BE2C (cell line): ENCODE measurements around the gene C3orf18.

ENCODE experiments used
- DNase-seq: peaks from one replicate; pipeline ENCODE4 v3.0.0-alpha.2; 2020
- H3K27me3 ChIP-seq: fragments of 250-450 bp; sonication (Bioruptor Pico); 2 replicates; pipeline ENCODE4 v1.5.1; 2020; ENCODE audit warnings: mild to moderate bottlenecking
- H3K36me3 ChIP-seq: fragments of 250-450 bp; sonication (Bioruptor Pico); 2 replicates; pipeline ENCODE4 v1.5.1; 2020; ENCODE audit warnings: mild to moderate bottlenecking
- H3K4me1 ChIP-seq: fragments of 250-450 bp; sonication (Bioruptor Pico); 2 replicates; pipeline ENCODE4 v1.5.1; 2020
- H3K4me3 ChIP-seq: 2 replicates; pipeline ENCODE4 v1.5.1; 2011; ENCODE audit warnings: low read depth, low read length
- H3K9me3 ChIP-seq: fragments of 250-450 bp; sonication (Bioruptor Pico); 2 replicates; pipeline ENCODE4 v1.5.1; 2020
- TF ChIP-seq, protein P1 (sequence below): IDR thresholded peaks from 2 replicates; pipeline ENCODE4 v1.5.1; 2012; ENCODE audit warnings: mild to moderate bottlenecking, low read depth, low read length

The C3orf18 gene

GRCh38 chr3:50609071-50609762 is 41.7 kb upstream of the C3orf18 start:
- H3K36me3 ChIP-seq: no peaks in the 10 kb centered on the region
- H3K4me1 ChIP-seq: peaks cover 6% of the 10 kb centered on the region; the same call in 1 of the 2 replicates
- no peaks in the 10 kb centered on the region for H3K27me3 ChIP-seq
- TF ChIP-seq, protein P1, sequence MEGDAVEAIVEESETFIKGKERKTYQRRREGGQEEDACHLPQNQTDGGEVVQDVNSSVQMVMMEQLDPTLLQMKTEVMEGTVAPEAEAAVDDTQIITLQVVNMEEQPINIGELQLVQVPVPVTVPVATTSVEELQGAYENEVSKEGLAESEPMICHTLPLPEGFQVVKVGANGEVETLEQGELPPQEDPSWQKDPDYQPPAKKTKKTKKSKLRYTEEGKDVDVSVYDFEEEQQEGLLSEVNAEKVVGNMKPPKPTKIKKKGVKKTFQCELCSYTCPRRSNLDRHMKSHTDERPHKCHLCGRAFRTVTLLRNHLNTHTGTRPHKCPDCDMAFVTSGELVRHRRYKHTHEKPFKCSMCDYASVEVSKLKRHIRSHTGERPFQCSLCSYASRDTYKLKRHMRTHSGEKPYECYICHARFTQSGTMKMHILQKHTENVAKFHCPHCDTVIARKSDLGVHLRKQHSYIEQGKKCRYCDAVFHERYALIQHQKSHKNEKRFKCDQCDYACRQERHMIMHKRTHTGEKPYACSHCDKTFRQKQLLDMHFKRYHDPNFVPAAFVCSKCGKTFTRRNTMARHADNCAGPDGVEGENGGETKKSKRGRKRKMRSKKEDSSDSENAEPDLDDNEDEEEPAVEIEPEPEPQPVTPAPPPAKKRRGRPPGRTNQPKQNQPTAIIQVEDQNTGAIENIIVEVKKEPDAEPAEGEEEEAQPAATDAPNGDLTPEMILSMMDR: no peak
- no peak overlapping the region for H3K4me3 ChIP-seq
- no peaks in the 10 kb centered on the region for H3K9me3 ChIP-seq
- DNase-seq: no peak

DNA sequence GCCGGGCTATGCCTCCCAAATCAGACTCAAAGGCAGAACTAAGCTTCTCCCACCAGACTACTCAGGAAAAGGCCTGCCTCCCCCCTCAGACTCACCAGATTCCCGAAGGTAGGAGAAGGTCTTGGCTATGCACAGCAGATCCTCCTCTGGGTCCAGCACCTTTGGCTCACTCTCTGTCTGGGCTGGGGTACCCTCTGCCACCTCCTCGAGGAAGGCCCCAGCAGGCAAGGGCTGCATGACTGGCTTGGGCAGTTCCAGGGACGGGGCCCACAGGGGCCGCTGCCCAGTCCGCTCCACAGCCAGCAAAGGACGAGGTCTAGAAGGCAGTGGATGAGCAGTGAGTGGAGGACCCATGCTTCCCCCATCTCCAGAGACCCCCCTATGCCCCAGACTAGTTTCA is 40.7 kb upstream of the C3orf18 start:
- Histone ChIP-seq H3K4me1 (peaks cover 6% of the 10 kb centered on the region; the same call in 1 of the 2 replicates), H3K9me3 (no peaks in the 10 kb centered on the region), H3K4me3 (no peak overlapping the region), H3K27me3 (no peaks in the 10 kb centered on the region), H3K36me3 (no peaks in the 10 kb centered on the region)
- no peak for DNase-seq
- TF ChIP-seq, protein P1: no peak

- Histone ChIP-seq H3K4me3 (no peak overlapping the region), H3K9me3 (no peaks in the 10 kb centered on the region), H3K4me1 (peaks cover 6% of the 10 kb centered on the region; the same call in 1 of the 2 replicates), H3K27me3 (no peaks in the 10 kb centered on the region), H3K36me3 (no peaks in the 10 kb centered on the region)
- TF ChIP-seq, protein P1: no peak
- no peak for DNase-seq
Observed at GRCh38 chr3:50607271-50608091, 39.9 kb upstream of the C3orf18 start.

DNA sequence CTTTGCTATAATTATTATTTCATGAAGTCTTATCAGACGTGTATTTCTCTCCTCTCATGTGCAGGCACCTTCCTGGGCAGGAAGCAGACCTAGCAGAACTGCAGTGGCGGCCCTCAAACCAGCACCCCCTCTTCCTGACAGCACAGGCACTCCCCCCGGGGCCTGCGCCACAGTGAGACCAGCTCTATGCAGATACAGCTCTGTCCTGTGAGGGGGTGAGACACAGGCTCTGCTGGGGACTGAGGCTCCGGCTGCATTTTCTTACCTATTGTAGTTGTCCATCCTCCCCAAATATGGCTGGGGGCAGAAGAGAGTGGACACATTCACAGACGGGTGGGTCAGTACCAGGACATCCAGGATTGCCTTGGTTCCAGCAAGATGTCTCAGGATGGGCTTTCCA is 39.0 kb upstream of the C3orf18 start:
- Histone ChIP-seq H3K4me1 (peaks cover 13% of the 10 kb centered on the region), H3K4me3 (no peak overlapping the region), H3K27me3 (no peaks in the 10 kb centered on the region), H3K36me3 (no peaks in the 10 kb centered on the region), H3K9me3 (no peaks in the 10 kb centered on the region)
- TF ChIP-seq, protein P1: no peak
- no peak for DNase-seq

DNA sequence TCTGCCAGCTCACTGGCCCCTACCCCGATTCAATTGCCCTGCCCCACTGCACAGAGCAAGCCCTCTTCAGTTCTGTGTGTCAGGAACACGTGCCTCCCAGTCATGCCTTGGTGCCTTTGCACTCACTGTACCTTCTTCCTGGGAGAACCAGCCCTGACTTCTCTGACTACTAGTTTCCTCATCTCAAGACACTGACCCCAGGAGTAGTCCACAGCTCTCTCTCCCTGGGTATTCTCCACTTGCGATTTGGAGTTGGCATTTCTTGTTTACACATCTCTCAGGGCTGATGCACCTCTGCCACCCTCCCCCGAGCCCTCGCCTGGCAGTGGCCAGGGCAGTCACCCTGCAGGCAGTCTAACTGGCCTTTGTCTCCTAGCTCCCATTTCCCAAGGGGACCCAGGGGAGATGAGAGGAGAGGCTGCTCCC is 38.4 kb upstream of the C3orf18 start:
- Histone ChIP-seq H3K9me3 (no peaks in the 10 kb centered on the region), H3K27me3 (no peaks in the 10 kb centered on the region), H3K4me3 (no peak overlapping the region), H3K4me1 (peaks cover 16% of the 10 kb centered on the region), H3K36me3 (no peaks in the 10 kb centered on the region)
- TF ChIP-seq, protein P1: no peak
- no peak for DNase-seq
